SK-N-DZ (cell line): ENCODE measurements around the gene FMN1.
A peak's percentile ranks its signal among the peaks of the same experiment; 100 is the strongest.

Experiments
- DNase-seq: peaks from one replicate; pipeline ENCODE4 v3.0.0-alpha.2; 2015; ENCODE audit warnings: low spot score

Gene FMN1

GRCh38 chr15:33016405-33017024, 178.0 kb downstream of the FMN1 start:
- no peak for DNase-seq

GRCh38 chr15:33014586-33014985, 179.9 kb downstream of the FMN1 start:
- no peak for DNase-seq

GRCh38 chr15:33013827-33014445, 180.6 kb downstream of the FMN1 start:
- no peak for DNase-seq

GRCh38 chr15:33011976-33012375, 182.5 kb downstream of the FMN1 start:
- DNase-seq, result no peak

GRCh38 chr15:33009603-33010002, 184.9 kb downstream of the FMN1 start:
- DNase-seq, result no peak

GRCh38 chr15:33009026-33009425, 185.5 kb downstream of the FMN1 start:
- DNase-seq, result peak; percentile 53

- no peak for DNase-seq
Observed at GRCh38 chr15:33008284-33008995, 186.1 kb downstream of the FMN1 start.

- DNase-seq, result no peak
Observed at GRCh38 chr15:33007303-33007855, 187.1 kb downstream of the FMN1 start.

GRCh38 chr15:33005582-33005981, 188.9 kb downstream of the FMN1 start:
- no peak for DNase-seq

- no peak for DNase-seq
Observed at GRCh38 chr15:33001926-33002325, 192.6 kb downstream of the FMN1 start.

GRCh38 chr15:32998979-32999672, 195.4 kb downstream of the FMN1 start:
- no peak for DNase-seq

GRCh38 chr15:32998182-32998581, 196.3 kb downstream of the FMN1 start:
- no peak for DNase-seq

- peak; percentile 39 for DNase-seq
Observed at GRCh38 chr15:32994810-32995424, 199.6 kb downstream of the FMN1 start.

GRCh38 chr15:32993285-32993684, 201.2 kb downstream of the FMN1 start:
- peak; percentile 11 for DNase-seq

GRCh38 chr15:32991619-32992111, 202.8 kb downstream of the FMN1 start:
- no peak for DNase-seq

- DNase-seq, result no peak
Observed at GRCh38 chr15:32990071-32990470, 204.4 kb downstream of the FMN1 start.

- DNase-seq, result no peak
Observed at GRCh38 chr15:32987067-32987466, 207.4 kb downstream of the FMN1 start.

GRCh38 chr15:32986147-32986546, 208.4 kb downstream of the FMN1 start:
- DNase-seq, result no peak

- DNase-seq, result no peak
Observed at GRCh38 chr15:32983679-32984078, 210.8 kb downstream of the FMN1 start.

- no peak for DNase-seq
Observed at GRCh38 chr15:32982001-32982400, 212.5 kb downstream of the FMN1 start.

GRCh38 chr15:32981536-32981935, 213.0 kb downstream of the FMN1 start:
- no peak for DNase-seq
